ENCODE measurements around the gene CMTM4.
A peak's percentile ranks its signal among the peaks of the same experiment; 100 is the strongest.
"Not testable (repeated sequence)": the region's sequence is repeated elsewhere in the genome, so short reads cannot be mapped to it uniquely, and the experiment has no call there.

Gene CMTM4

GRCh38 chr16:66673691-66674090 lies 22.9 kb downstream of the CMTM4 start:
- no peak for DNase-seq (ENCODE audit: low read depth, low spot score)

- DNase-seq (ENCODE audit: low read depth, low spot score): no peak
These were observed 25.7 kb downstream of the CMTM4 start for GRCh38 chr16:66670691-66671388.

- DNase-seq (ENCODE audit: low read depth, low spot score): no peak
These were observed 27.6 kb downstream of the CMTM4 start for GRCh38 chr16:66668777-66669444.

GRCh38 chr16:66667944-66668343 lies 28.6 kb downstream of the CMTM4 start:
- no peak for DNase-seq (ENCODE audit: low read depth, low spot score)

GRCh38 chr16:66662445-66663194 lies 33.9 kb downstream of the CMTM4 start:
- DNase-seq (ENCODE audit: low read depth, low spot score): no peak

GRCh38 chr16:66661671-66662346 lies 34.7 kb downstream of the CMTM4 start:
- not testable (repeated sequence) for DNase-seq (ENCODE audit: low read depth, low spot score)

- no peak for DNase-seq (ENCODE audit: low read depth, low spot score)
These were observed 35.4 kb downstream of the CMTM4 start for GRCh38 chr16:66661210-66661560.

- DNase-seq (ENCODE audit: low read depth, low spot score): no peak
These were observed 35.9 kb downstream of the CMTM4 start for GRCh38 chr16:66660422-66661209.

- DNase-seq (ENCODE audit: low read depth, low spot score): no peak
These were observed 37.7 kb downstream of the CMTM4 start for GRCh38 chr16:66658860-66659190.

- no peak for DNase-seq (ENCODE audit: low read depth, low spot score)
These were observed 38.2 kb downstream of the CMTM4 start for GRCh38 chr16:66658143-66658859.

- DNase-seq (ENCODE audit: low read depth, low spot score): no peak
These were observed 40.0 kb downstream of the CMTM4 start for GRCh38 chr16:66656547-66656946.

- DNase-seq (ENCODE audit: low read depth, low spot score): no peak
These were observed 42.8 kb downstream of the CMTM4 start for GRCh38 chr16:66653581-66654350.

GRCh38 chr16:66652661-66653360 lies 43.7 kb downstream of the CMTM4 start:
- no peak for DNase-seq (ENCODE audit: low read depth, low spot score)

GRCh38 chr16:66651965-66652364 lies 44.6 kb downstream of the CMTM4 start:
- no peak for DNase-seq (ENCODE audit: low read depth, low spot score)

GRCh38 chr16:66651474-66651765 lies 45.1 kb downstream of the CMTM4 start:
- no peak for DNase-seq (ENCODE audit: low read depth, low spot score)

- peak; percentile 68 for DNase-seq (ENCODE audit: low read depth, low spot score)
These were observed 45.7 kb downstream of the CMTM4 start for GRCh38 chr16:66650707-66651473.

- no peak for DNase-seq (ENCODE audit: low read depth, low spot score)
These were observed 46.8 kb downstream of the CMTM4 start for GRCh38 chr16:66649636-66650205.

GRCh38 chr16:66649167-66649566 lies 47.4 kb downstream of the CMTM4 start:
- DNase-seq (ENCODE audit: low read depth, low spot score): no peak

- DNase-seq (ENCODE audit: low read depth, low spot score): no peak
These were observed 48.7 kb downstream of the CMTM4 start for GRCh38 chr16:66647866-66648265.
